ENCODE data around the gene GTSE1. TPM values are rescaled to one million over a fixed set of nuclear protein-coding genes. Genes with fewer than 3 reads are reported as not detected.

GTSE1 gene
- polyA plus RNA-seq, 2 of the 4 experiments (the other 2 are of a cell fraction), result 11.5 to 25.7 TPM

- no peak overlapping the region for H3K4me3 ChIP-seq
- CTCF ChIA-PET, result interaction anchor here (0.9 to 11.9 kb wide), 5 partner anchors 9 to 180 kb away, joined by 3 to 184 read pairs (median 4); partner anchors contain the start of gene CELSR1
- FAIRE-seq (no peak), ATAC-seq (no peak), DNase-seq (ENCODE audit: low read depth in 1 of 2, low spot score in 1 of 2) (no peak)
- TF ChIP-seq SMC3 (IDR thresholded peaks at IDR 0.05) (no peak), ELK1 (IDR thresholded peaks at IDR 0.05; ENCODE audit: low read depth, low read length) (no peak), EHMT2 (IDR thresholded peaks at IDR 0.05; ENCODE audit: low read depth) (no peak), MAFK (IDR thresholded peaks at IDR 0.05; ENCODE audit: partially characterized antibody) (no peak), FOSL2 (IDR thresholded peaks at IDR 0.05) (no peak), FOSL2 (CRISPR knock-in tag; IDR thresholded peaks at IDR 0.05) (no peak), RNF2 (IDR thresholded peaks at IDR 0.05; ENCODE audit: borderline replicate concordance, low read depth) (no peak)
- no peak overlapping the region for H3K4me2 ChIP-seq
- H3K4me1 ChIP-seq, result peaks cover 3% of the 10 kb centered on the region; the same call in 1 of the 3 replicates
- no peaks in the 10 kb centered on the region for H3K9me3 ChIP-seq
- POLR2A ChIA-PET, result no interaction called here
- H3K27ac ChIP-seq, result no peak overlapping the region
- 100% methylated on average over 6 of the region's 6 CpGs for WGBS (ENCODE audit: missing lambda C conversion rate)
Measured at GRCh38 chr22:46358766-46359165, 62.1 kb downstream of the GTSE1 start.

- no peak for ATAC-seq
- CTCF ChIA-PET, result interaction anchor here (0.9 to 11.9 kb wide), 4 partner anchors 8 to 179 kb away, joined by 3 to 184 read pairs (median 27); partner anchors contain the start of gene CELSR1
- no peak for TF ChIP-seq ZNF302 (CRISPR knock-in tag; IDR thresholded peaks at IDR 0.05)
- TF ChIP-seq POLR2AphosphoS2 (conservative IDR thresholded peaks at IDR 0.05; ENCODE audit: low read length), result no peak
- TF ChIP-seq PHF8 (IDR thresholded peaks at IDR 0.05; ENCODE audit: borderline replicate concordance, low read depth), result no peak
- TF ChIP-seq HDAC2 (IDR thresholded peaks at IDR 0.05), result no peak
- TF ChIP-seq BHLHE40 (IDR thresholded peaks at IDR 0.05; ENCODE audit: low read depth, low read length), result no peak
- TF ChIP-seq RFX5 (IDR thresholded peaks at IDR 0.05), result no peak
- TF ChIP-seq GATA3 (IDR thresholded peaks at IDR 0.05; ENCODE audit: borderline replicate concordance), result no peak
- no peak for TF ChIP-seq PBX3 (IDR thresholded peaks at IDR 0.05)
- no peak for TF ChIP-seq SREBF2 (IDR thresholded peaks at IDR 0.05)
Measured at GRCh38 chr22:46359362-46359761, 62.7 kb downstream of the GTSE1 start.

GRCh38 chr22:46360097-46360496, 63.4 kb downstream of the GTSE1 start:
- Histone ChIP-seq H3K4me3 (no peak overlapping the region), H3K27ac (no peak overlapping the region), H3K4me2 (no peak overlapping the region), H3K4me1 (0 out of 3 replicates have a peak, but pooled peaks cover 3% of the 10 kb centered on the region), H3K9me3 (no peaks in the 10 kb centered on the region)
- ChIA-PET CTCF (interaction anchor here (6.5 to 11.9 kb wide), 2 partner anchors 8 to 179 kb away, joined by 50 to 184 read pairs; partner anchors contain the start of gene CELSR1), POLR2A (no interaction called here)
- no peak for ATAC-seq
- no peak for DNase-seq (ENCODE audit: low read depth in 1 of 2, low spot score in 1 of 2)
- TF ChIP-seq JUNB (IDR thresholded peaks at IDR 0.05), result no peak
- no peak for TF ChIP-seq FOSL2 (IDR thresholded peaks at IDR 0.05)
- no peak for TF ChIP-seq FOSL2 (CRISPR knock-in tag; IDR thresholded peaks at IDR 0.05)
- no peak for TF ChIP-seq TP53 (CRISPR knock-in tag; IDR thresholded peaks at IDR 0.05)
- TF ChIP-seq HEYL (CRISPR knock-in tag; IDR thresholded peaks at IDR 0.05), result no peak
- no peak for TF ChIP-seq BCL3 (IDR thresholded peaks at IDR 0.05)
- TF ChIP-seq CBX8 (IDR thresholded peaks at IDR 0.05), result no peak
- no peak for TF ChIP-seq TFCP2L1 (CRISPR knock-in tag; IDR thresholded peaks at IDR 0.05)
- 94% methylated on average over 5 of the region's 5 CpGs for WGBS (ENCODE audit: missing lambda C conversion rate)
- FAIRE-seq, result no peak

More at GRCh38 chr22:46359362-46359761, 62.7 kb downstream of the GTSE1 start:
- H3K4me1 ChIP-seq, result 0 out of 3 replicates have a peak, but pooled peaks cover 3% of the 10 kb centered on the region
- WGBS (ENCODE audit: missing lambda C conversion rate), result 100% methylated on average over 7 of the region's 14 CpGs
- no peak overlapping the region for H3K4me3 ChIP-seq
- FAIRE-seq (no peak), DNase-seq (ENCODE audit: low read depth in 1 of 2, low spot score in 1 of 2) (no peak)
- no peak overlapping the region for H3K4me2 ChIP-seq
- H3K9me3 ChIP-seq, result no peaks in the 10 kb centered on the region
- POLR2A ChIA-PET, result no interaction called here
- H3K27ac ChIP-seq, result no peak overlapping the region
